Measurements from ENCODE around the gene TCTA.
"Not testable (repeated sequence)": the region's sequence is repeated elsewhere in the genome, so short reads cannot be mapped to it uniquely, and the experiment has no call there.

TCTA gene

GRCh38 chr3:49388289-49388820, 23.9 kb upstream of the TCTA start:
- Histone ChIP-seq H3K27me3 (replicated peaks; ENCODE audit: control insufficient read depth, insufficient read depth, low read length) (no peaks in the 10 kb centered on the region), H3K36me3 (ENCODE audit: control insufficient read depth, insufficient read depth, low read length) (peaks cover 1% of the 10 kb centered on the region), H3K4me3 (replicated peaks; ENCODE audit: low read depth, low read length) (no peak overlapping the region)
- TF ChIP-seq, protein P1, sequence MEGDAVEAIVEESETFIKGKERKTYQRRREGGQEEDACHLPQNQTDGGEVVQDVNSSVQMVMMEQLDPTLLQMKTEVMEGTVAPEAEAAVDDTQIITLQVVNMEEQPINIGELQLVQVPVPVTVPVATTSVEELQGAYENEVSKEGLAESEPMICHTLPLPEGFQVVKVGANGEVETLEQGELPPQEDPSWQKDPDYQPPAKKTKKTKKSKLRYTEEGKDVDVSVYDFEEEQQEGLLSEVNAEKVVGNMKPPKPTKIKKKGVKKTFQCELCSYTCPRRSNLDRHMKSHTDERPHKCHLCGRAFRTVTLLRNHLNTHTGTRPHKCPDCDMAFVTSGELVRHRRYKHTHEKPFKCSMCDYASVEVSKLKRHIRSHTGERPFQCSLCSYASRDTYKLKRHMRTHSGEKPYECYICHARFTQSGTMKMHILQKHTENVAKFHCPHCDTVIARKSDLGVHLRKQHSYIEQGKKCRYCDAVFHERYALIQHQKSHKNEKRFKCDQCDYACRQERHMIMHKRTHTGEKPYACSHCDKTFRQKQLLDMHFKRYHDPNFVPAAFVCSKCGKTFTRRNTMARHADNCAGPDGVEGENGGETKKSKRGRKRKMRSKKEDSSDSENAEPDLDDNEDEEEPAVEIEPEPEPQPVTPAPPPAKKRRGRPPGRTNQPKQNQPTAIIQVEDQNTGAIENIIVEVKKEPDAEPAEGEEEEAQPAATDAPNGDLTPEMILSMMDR (IDR thresholded peaks at IDR 0.05; ENCODE audit: insufficient read depth, low read length, poor library complexity, severe bottlenecking): no peak
- DNase-seq (ENCODE audit: extremely low read depth, insufficient read length): no peak

GRCh38 chr3:49389297-49389696, 22.9 kb upstream of the TCTA start:
- DNase-seq (ENCODE audit: extremely low read depth, insufficient read length): no peak
- TF ChIP-seq, protein P1 (IDR thresholded peaks at IDR 0.05; ENCODE audit: insufficient read depth, low read length, poor library complexity, severe bottlenecking): no peak
- H3K36me3 ChIP-seq (ENCODE audit: control insufficient read depth, insufficient read depth, low read length): peaks cover 1% of the 10 kb centered on the region

GRCh38 chr3:49391310-49391709, 20.9 kb upstream of the TCTA start:
- DNase-seq (ENCODE audit: extremely low read depth, insufficient read length); H3K36me3 ChIP-seq (ENCODE audit: control insufficient read depth, insufficient read depth, low read length); H3K4me3 ChIP-seq (replicated peaks; ENCODE audit: low read depth, low read length); H3K27me3 ChIP-seq (replicated peaks; ENCODE audit: control insufficient read depth, insufficient read depth, low read length): not testable (repeated sequence)

More at GRCh38 chr3:49389297-49389696, 22.9 kb upstream of the TCTA start:
- no peaks in the 10 kb centered on the region for H3K27me3 ChIP-seq (replicated peaks; ENCODE audit: control insufficient read depth, insufficient read depth, low read length)
- H3K4me3 ChIP-seq (replicated peaks; ENCODE audit: low read depth, low read length): no peak overlapping the region

GRCh38 chr3:49397470-49397869, 14.8 kb upstream of the TCTA start:
- no peak for DNase-seq (ENCODE audit: extremely low read depth, insufficient read length)
- TF ChIP-seq, protein P1 (IDR thresholded peaks at IDR 0.05; ENCODE audit: insufficient read depth, low read length, poor library complexity, severe bottlenecking): no peak
- no peaks in the 10 kb centered on the region for H3K27me3 ChIP-seq (replicated peaks; ENCODE audit: control insufficient read depth, insufficient read depth, low read length)
- no peaks in the 10 kb centered on the region; the same call in none of the 2 replicates for H3K36me3 ChIP-seq (ENCODE audit: control insufficient read depth, insufficient read depth, low read length)
- no peak overlapping the region for H3K4me3 ChIP-seq (replicated peaks; ENCODE audit: low read depth, low read length)

DNA sequence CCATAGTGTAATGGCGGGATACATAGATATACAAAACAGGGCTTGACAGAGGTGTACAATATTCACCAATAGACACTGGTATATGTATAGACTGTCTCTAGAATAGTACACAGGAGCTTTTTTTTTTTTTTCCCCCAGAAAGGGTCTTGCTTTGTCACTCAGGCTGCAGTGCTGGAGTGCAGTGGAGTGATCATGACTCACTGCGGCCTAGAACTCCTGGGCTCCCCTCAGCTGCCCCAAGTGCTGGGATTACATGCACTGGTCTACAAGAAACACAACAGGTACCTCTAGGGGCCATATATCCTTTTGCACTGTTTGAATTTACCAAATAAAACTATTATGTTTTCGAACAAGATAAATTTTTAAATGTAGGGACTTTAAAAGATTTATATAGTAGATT, 12.8 kb upstream of the TCTA start:
- no peak overlapping the region for H3K4me3 ChIP-seq (replicated peaks; ENCODE audit: low read depth, low read length)
- no peak for DNase-seq (ENCODE audit: extremely low read depth, insufficient read length)
- no peaks in the 10 kb centered on the region for H3K27me3 ChIP-seq (replicated peaks; ENCODE audit: control insufficient read depth, insufficient read depth, low read length)
- TF ChIP-seq, protein P1 (IDR thresholded peaks at IDR 0.05; ENCODE audit: insufficient read depth, low read length, poor library complexity, severe bottlenecking): no peak
- peaks cover 1% of the 10 kb centered on the region for H3K36me3 ChIP-seq (ENCODE audit: control insufficient read depth, insufficient read depth, low read length)

GRCh38 chr3:49401766-49402165, 10.5 kb upstream of the TCTA start:
- Histone ChIP-seq H3K36me3 (ENCODE audit: control insufficient read depth, insufficient read depth, low read length) (peaks cover 1% of the 10 kb centered on the region), H3K27me3 (replicated peaks; ENCODE audit: control insufficient read depth, insufficient read depth, low read length) (no peaks in the 10 kb centered on the region), H3K4me3 (replicated peaks; ENCODE audit: low read depth, low read length) (no peak overlapping the region)
- TF ChIP-seq, protein P1 (IDR thresholded peaks at IDR 0.05; ENCODE audit: insufficient read depth, low read length, poor library complexity, severe bottlenecking): no peak
- DNase-seq (ENCODE audit: extremely low read depth, insufficient read length): no peak

All from GM06990 (cell line).